Upper lobe of left lung (tissue), 4 donors: ENCODE data around the gene RAD17.
A peak's percentile ranks its signal among the peaks of the same experiment; 100 is the strongest.

Source experiments
- EP300 ChIP-seq, 4 donors: sonication (generic); formaldehyde crosslinking; IDR thresholded peaks; one replicate each; pipeline ENCODE4 v1.5.1; 2017; ENCODE audit warnings: antibody characterized with exemption in 4 of 4, control low read depth in 2 of 4
- POLR2A ChIP-seq, 4 donors: fragments of 450-650 bp; IDR thresholded peaks; one replicate each; pipeline ENCODE4 v1.5.1; 2016 to 2017; ENCODE audit warnings: antibody characterized with exemption in 4 of 4, mild to moderate bottlenecking in 2 of 4
- TF ChIP-seq, protein P1 (sequence below), 6 experiments: fragments of 450-650 bp in 4 of 6; fragments of 200-600 bp in 2 of 6; sonication (generic) in 2 of 6; IDR thresholded peaks; one replicate each; pipeline ENCODE4 v1.5.1; 2016 to 2019; ENCODE audit warnings: antibody characterized with exemption in 6 of 6

DNA sequence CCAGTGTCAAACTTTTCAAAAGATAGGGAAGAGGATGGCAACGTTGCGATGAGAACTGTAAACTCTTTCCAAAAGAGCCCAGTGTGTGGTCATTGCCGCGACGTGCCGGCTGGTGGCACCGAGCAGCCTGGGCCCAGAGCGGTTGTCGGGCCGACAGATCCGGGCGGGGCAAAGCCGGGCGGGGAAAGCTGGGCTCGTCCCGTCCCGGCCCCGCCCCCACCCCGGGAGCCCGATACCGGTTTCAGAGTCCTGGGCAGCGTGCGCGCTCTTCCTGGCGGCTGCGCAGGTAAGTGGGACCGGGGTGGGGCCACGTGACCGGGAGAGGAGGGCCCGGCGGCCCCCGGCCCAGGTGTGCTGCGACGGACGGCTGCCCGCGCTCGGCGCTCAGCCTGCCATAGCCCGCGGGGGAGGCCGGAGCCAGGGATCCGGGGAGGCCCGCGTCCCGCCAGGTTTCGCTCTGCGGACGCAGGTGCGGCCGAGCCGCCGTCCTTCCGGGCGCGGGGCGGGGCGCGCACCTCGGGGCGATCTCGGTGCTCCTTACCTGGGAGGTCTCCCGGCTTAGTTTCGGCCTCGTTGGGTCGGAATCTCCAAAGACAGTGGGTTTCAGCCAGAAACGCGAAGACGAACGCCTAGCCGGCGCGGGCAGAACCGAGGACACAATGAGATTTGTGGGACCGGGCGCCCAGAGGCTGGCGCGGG lies 45.4 kb downstream of the RAD17 start, which contains the start of gene MARVELD2:
- TF ChIP-seq POLR2A (IDR thresholded peaks at IDR 0.05) (peak in 3 of 4 donors; percentile 54 to 88 (median 62)), EP300 (IDR thresholded peaks at IDR 0.05) (no peak)
- TF ChIP-seq, protein P1, sequence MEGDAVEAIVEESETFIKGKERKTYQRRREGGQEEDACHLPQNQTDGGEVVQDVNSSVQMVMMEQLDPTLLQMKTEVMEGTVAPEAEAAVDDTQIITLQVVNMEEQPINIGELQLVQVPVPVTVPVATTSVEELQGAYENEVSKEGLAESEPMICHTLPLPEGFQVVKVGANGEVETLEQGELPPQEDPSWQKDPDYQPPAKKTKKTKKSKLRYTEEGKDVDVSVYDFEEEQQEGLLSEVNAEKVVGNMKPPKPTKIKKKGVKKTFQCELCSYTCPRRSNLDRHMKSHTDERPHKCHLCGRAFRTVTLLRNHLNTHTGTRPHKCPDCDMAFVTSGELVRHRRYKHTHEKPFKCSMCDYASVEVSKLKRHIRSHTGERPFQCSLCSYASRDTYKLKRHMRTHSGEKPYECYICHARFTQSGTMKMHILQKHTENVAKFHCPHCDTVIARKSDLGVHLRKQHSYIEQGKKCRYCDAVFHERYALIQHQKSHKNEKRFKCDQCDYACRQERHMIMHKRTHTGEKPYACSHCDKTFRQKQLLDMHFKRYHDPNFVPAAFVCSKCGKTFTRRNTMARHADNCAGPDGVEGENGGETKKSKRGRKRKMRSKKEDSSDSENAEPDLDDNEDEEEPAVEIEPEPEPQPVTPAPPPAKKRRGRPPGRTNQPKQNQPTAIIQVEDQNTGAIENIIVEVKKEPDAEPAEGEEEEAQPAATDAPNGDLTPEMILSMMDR (IDR thresholded peaks at IDR 0.05) = peak; percentile 37 to 79 (median 52)
